ENCODE measurements around the gene PPP6R1.

GRCh38 chr19:55224038-55224665 lies 34.7 kb downstream of the PPP6R1 start:
- TF ChIP-seq CTCF (IDR thresholded peaks at IDR 0.05; ENCODE audit: insufficient read depth, low read length) (no peak), REST (IDR thresholded peaks at IDR 0.05; ENCODE audit: insufficient replicate concordance, low read depth) (no peak), POLR2AphosphoS5 (IDR thresholded peaks at IDR 0.05; ENCODE audit: low read depth) (no peak; the same call in 1 of the 2 replicates), GABPA (IDR thresholded peaks at IDR 0.05; ENCODE audit: low read depth) (no peak)
